Stimulated activated CD8-positive, alpha-beta memory T cell treated with anti-CD3 and anti-CD28 coated beads, Interleukin-12 subunit alpha, Interleukin-12 subunit beta, amount 100 ng/mL, for 1 hour (primary cell): ENCODE data around the gene KCNQ1.
A peak's percentile ranks its signal among the peaks of the same experiment; 100 is the strongest.

Source experiments
- DNase-seq: peaks from one replicate; pipeline ENCODE4 v3.0.0-alpha.2; 2020; ENCODE audit warnings: low read depth

The KCNQ1 gene

GRCh38 chr11:2523821-2524391 is 79.1 kb downstream of the KCNQ1 start:
- DNase-seq = no peak

- no peak for DNase-seq
These were observed 79.8 kb downstream of the KCNQ1 start for GRCh38 chr11:2524446-2525165.

GRCh38 chr11:2525166-2525861 is 80.5 kb downstream of the KCNQ1 start:
- DNase-seq = no peak

- no peak for DNase-seq
These were observed 81.4 kb downstream of the KCNQ1 start for GRCh38 chr11:2525941-2526807.

GRCh38 chr11:2526808-2527381 is 82.1 kb downstream of the KCNQ1 start:
- DNase-seq = no peak

GRCh38 chr11:2527621-2528291 is 82.9 kb downstream of the KCNQ1 start:
- no peak for DNase-seq

- DNase-seq = no peak
These were observed 83.7 kb downstream of the KCNQ1 start for GRCh38 chr11:2528301-2529050.

GRCh38 chr11:2529173-2529572 is 84.4 kb downstream of the KCNQ1 start:
- DNase-seq = no peak

GRCh38 chr11:2529636-2530035 is 84.8 kb downstream of the KCNQ1 start:
- DNase-seq = no peak

- no peak for DNase-seq
These were observed 85.5 kb downstream of the KCNQ1 start for GRCh38 chr11:2530131-2530854.

GRCh38 chr11:2530855-2531200 is 86.0 kb downstream of the KCNQ1 start:
- no peak for DNase-seq

- DNase-seq = peak; percentile 47
These were observed 86.6 kb downstream of the KCNQ1 start for GRCh38 chr11:2531277-2531986.

GRCh38 chr11:2531987-2532703 is 87.3 kb downstream of the KCNQ1 start:
- no peak for DNase-seq

- DNase-seq = peak; percentile 85
These were observed 88.1 kb downstream of the KCNQ1 start for GRCh38 chr11:2532704-2533586.

- DNase-seq = peak; percentile 14
These were observed 88.9 kb downstream of the KCNQ1 start for GRCh38 chr11:2533587-2534133.

- no peak for DNase-seq
These were observed 89.5 kb downstream of the KCNQ1 start for GRCh38 chr11:2534134-2534956.
